HG03575 (cell line): Measurements from ENCODE around the gene PKP1.

ENCODE experiments used
- ATAC-seq: cut with Tn5 transposase; IDR thresholded peaks from one replicate; pipeline ENCODE4 v1.9.1; 2021; ENCODE audit not compliant: unreplicated experiment, insufficient number of reproducible peaks, low FRiP score; ENCODE audit errors: extremely low read depth

Gene PKP1

GRCh38 chr1:201357211-201357610 is 73.9 kb downstream of the PKP1 start:
- ATAC-seq = no peak

DNA sequence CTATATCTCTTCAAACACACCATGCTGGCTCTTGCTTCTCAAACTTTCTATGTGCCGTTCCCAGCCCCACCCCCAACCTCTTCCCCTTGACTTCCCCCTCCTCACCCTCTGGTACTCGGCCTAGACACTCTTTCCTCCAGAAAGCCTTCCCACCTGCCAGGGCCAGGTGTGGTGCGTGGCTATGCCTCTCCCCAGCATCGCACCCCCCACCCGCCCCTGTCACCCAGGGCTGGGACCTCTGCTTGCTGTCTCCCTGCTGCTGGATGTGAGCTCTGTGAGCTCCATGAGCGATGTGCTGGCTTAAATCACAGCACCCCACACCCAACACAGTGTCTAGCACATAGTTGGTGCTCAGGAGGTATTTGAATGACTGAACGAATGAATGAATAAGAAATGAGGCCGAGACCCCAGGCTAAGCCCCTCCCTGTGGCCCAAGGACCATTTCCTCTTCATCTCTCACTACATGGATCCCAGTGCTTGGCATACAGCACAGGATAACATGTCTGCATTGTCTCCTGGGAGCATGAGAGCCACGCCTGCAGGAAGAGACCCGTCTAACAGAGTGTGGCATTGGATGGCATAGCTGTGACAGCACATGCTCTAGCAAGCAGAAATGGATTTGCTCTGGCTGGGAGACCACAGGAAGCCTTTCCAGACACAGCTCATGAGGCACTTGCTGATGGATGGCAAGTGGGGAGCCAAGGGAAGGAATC is 74.5 kb downstream of the PKP1 start:
- no peak for ATAC-seq

GRCh38 chr1:201358596-201358995 is 75.3 kb downstream of the PKP1 start:
- ATAC-seq = no peak

- no peak for ATAC-seq
These were observed 75.9 kb downstream of the PKP1 start for GRCh38 chr1:201359031-201359872.

- no peak for ATAC-seq
These were observed 76.5 kb downstream of the PKP1 start for GRCh38 chr1:201359873-201360210.

DNA sequence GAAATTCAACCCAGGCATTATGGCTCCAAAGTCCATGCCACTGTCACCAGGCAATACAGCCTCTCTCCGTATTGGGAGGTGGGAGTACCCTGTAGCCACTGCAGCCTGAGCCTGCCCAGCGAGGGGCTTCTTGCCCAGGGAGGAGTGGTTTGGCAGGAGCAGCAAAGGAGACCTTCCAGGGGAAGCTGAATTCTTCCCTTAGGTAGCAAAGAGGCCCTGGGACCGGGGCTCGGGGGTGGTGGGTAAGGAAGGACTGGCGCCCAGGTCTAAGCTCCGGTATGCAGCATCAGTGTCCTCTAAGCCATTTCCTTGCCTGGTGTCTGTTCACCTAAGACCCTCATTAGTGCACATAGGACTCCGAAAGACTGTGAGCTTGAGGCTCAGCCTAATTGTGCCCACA is 77.2 kb downstream of the PKP1 start:
- no peak for ATAC-seq

GRCh38 chr1:201360901-201361651 is 77.8 kb downstream of the PKP1 start:
- no peak for ATAC-seq

DNA sequence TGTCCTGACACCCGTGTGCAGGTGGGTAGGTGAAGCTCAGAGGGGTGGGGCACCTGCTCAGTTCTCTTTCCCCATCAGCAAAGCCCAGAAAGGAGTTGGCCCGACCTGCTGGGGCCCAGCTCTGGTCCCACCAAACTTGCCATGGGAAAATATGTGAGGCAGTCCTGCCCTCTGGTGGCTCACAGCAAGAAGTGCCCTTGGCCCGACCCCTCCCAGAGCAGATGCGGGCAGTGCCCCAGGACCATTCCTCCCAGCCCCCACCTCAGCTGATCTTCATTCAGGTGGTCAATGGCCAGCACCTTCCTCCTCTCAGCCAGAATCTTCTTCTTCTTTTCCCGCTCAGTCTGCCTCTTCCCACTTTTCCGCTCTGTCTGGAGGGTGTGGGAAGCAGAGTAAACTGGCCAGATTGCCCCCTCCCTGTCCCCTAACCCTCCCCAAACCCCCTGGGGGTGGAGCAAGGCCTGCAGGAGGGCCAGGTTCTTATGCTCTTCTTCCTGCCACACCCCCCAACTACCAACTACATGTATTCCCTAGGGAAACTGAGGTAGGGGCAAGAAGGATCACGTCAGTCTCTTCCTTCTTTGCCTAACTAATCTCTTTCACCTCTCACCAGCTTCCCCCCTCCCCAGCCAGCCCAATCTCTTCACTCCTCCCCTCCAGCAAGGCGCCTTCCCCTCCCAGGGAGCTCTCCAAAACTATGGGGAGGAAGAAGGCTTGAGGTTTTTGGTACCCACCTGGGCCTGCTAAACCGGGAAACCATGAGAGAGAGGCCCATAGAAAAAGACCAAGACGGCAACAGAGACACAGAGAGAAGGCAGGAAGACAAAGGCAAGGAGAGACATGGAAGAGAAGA is 78.6 kb downstream of the PKP1 start:
- no peak for ATAC-seq

DNA sequence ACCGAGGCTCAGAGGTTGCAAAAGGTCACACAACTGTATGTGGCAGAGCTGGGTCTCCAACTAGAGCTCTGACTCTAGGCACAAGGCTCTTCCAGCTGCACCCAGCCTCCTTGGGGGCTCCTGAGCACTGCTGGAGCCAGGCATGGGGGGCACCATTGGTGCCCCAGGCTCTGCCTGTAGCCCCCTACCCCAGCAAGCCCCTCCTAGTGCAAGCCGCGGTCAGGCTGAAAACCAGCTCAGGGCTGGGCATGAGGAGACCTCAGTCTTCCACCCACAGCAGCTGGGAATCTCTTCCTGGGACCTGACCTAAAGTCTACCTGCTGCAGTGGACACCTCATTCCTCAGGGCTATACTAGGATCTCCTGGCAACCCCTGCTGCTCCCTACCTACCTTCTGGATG is 79.6 kb downstream of the PKP1 start:
- no peak for ATAC-seq

DNA sequence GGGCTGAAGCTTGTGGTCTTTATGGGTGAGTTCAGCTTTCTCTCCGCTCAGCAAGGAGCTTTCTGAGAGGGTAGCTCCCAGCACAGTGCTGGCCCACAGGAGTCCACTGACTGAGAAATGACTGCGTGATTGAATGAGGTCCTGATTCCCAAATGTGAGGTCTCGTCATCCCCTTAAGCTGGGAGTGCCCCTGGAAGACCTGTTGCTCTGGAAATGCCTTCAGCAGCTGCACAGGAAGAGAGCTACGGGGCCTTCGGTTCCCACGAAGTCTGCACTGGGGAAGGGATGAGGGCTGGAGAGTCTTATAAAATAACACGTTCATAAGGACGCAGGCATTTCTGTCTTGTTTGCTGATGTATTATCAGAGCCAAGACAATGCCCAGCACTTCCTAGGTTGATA is 80.2 kb downstream of the PKP1 start:
- no peak for ATAC-seq

DNA sequence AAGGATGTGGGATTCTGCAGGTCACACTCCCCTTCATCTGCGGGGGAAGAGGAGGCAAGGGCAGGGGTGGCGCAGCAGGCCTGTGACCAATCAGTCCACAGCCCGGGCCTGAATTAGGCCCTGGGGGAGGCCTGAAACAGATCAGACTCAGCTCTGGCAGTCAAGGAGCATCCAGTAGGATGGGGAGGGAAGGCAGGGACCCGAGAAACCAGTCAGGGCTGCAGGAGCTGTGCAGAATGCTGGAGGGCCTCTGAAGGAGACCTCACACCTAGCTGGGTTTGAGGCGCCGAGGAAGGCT is 81.5 kb downstream of the PKP1 start:
- ATAC-seq = no peak

DNA sequence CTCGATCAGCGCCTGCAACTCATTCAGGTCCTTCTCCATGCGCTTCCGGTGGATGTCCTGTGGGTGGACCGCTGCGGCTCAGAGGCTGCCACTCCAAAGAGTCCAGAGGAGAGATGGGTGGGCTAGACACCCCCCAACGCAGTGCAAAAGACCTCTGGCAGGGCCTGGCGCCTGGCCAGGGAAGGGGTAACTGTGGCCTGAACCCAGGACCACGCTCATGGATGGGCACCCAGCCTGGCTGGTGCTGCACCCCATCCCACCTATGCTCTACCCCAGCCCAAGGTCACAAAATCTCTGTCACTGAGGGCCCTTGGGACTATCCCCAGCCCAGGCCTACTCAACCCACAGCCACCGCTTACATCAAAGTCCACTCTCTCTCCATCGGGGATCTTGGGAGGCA is 81.9 kb downstream of the PKP1 start:
- ATAC-seq = no peak

DNA sequence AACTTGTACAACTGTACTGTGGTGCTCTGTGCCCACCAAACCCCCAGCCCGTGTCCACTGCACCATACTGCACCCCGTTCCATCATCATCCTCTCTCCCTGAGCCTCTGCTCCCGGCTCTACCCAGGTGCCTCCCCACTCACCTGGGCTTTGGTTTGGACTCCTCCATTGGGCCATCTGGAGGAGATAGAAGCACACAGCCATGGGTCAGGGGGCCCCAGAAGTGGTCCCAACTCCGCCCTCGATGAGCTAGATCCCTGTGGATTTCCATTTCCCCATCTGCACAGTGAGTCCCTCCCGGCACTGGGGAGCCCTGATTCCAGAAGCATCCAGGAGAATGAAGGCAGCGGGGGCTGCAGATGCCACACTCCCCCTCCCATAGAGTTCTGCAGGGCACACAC is 83.4 kb downstream of the PKP1 start:
- no peak for ATAC-seq

DNA sequence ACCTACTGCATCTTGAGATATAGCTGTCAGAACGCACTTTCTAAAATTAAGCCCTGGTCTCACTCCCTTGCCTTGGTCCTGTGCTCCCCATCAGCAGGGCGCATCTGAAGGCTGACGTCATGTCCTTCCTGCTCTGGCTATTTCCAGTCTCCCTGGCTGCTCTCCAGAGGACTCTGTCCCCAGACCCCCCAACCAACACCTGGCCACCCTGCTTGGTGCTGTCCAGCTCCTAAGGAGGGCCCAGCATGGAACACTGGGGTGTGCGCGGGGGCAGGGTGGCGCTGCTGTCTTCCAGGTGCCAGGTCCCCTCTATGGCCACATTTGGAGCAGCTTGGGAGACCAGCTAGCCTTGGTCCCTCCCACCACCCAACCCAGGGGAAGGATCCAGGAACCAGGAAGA is 85.9 kb downstream of the PKP1 start:
- no peak for ATAC-seq

DNA sequence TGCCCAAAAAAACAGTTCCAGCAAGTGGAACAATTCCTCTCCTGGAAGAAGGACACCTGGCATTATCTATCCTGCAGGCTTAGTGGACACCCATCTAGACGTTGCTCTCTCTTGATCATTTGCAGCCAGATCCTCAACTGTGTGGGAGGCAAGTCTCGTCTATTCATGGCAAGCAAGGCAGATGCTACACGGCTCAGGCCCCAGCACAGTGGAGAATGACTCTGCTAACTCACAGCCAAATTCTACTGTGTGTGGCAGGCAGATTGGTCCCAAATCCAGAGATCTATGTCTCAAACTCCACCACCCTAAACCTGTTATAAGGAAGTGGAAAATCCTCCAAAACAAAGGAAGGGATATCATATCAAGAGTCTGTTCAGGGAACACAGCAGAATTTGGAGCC is 87.2 kb downstream of the PKP1 start:
- no peak for ATAC-seq

GRCh38 chr1:201371276-201371675 is 88.0 kb downstream of the PKP1 start:
- ATAC-seq = no peak

- ATAC-seq = no peak
These were observed 88.5 kb downstream of the PKP1 start for GRCh38 chr1:201371792-201372191.

DNA sequence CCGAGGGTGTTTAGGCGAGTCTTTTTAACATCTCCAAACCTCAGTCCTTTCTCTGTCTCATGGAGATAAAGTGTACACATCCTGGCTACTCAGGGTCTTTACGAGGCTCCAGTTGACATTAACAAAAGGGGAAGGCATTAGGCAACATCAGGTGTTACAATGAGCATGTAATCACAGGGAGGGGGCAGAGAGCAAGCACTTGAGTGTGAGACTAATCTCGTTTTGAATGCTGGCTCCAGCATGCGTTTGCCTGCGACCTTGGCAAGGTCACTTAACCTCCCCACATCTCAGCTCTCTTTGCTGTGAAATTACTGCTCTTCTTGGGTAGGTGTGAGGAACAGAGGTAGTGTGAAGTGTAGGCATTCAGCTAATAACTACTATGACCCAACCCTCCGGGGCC is 91.1 kb downstream of the PKP1 start:
- ATAC-seq = no peak

- no peak for ATAC-seq
These were observed 91.9 kb downstream of the PKP1 start for GRCh38 chr1:201375169-201375568.
